ENCODE results near the gene ITGAD. TPM values are rescaled to one million over a fixed set of nuclear protein-coding genes. Genes with fewer than 3 reads are reported as not detected.

The ITGAD gene
- polyA plus RNA-seq, 3 donors = 0.04 TPM; not detected in 2

DNA sequence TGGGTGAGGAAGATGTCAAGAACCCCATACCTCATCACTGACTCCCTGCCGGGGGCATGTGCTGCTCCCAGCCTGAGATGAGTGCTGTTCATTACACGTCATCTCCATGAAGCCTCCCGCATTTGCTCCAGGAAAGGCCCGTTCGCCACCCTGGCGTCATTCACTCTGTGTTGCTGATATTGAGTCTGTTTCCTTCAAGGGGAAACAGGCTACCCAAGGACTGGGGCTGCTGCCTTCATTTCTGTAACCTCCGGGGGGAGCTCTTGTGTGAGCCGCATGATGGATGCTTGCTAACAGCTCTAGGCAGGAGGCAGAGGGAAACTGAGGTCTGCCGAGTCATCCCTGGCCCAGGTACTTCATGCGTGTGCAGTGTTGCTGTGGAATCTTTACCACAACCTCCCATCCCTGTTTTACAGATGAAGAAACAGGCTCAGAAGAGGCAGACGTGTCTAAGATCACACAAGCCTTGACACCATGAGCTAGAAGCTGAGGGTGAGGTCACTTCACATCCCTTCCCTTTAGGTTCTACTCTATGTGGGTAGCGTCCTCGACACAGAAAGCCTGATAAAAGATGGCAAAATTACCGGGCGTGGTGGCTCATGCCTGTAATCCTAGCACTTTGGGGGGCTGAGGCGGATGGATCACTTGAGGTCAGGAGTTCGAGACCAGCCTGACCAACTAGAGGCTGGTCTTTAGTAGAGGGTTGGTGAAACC lies 62.6 kb downstream of the ITGAD start:
- peak; percentile 24 for TF ChIP-seq CTCF (IDR thresholded peaks at IDR 0.05)
- Histone ChIP-seq H3K79me2 (ENCODE audit: insufficient read depth, low read length) (peaks cover 50% of the 10 kb centered on the region), H3K9me3 (replicated peaks in 1 of 2; ENCODE audit: control insufficient read depth in 1 of 2, insufficient read depth in 1 of 2, low read length in 2 of 2) (no peaks in the 10 kb centered on the region), H3K4me3 (replicated peaks in 1 of 3; ENCODE audit: low read depth in 2 of 3, low read length in 3 of 3) (no peak overlapping the region), H3K27me3 (ENCODE audit: control insufficient read depth in 2 of 2, insufficient read depth in 2 of 2, low read length in 2 of 2) (no peaks in the 10 kb centered on the region), H3K4me1 (ENCODE audit: control insufficient read depth in 1 of 2, insufficient read depth in 2 of 2, low read length in 2 of 2) (peaks cover 62 to 70% of the 10 kb centered on the region in 2 donors), H3K4me2 (replicated peaks; ENCODE audit: extremely low read depth, low read length, poor library complexity, severe bottlenecking) (peak overlapping the region; percentile 21), H3K9ac (ENCODE audit: insufficient read depth, low read length, poor library complexity, severe bottlenecking) (no peak overlapping the region), H2AFZ (ENCODE audit: insufficient read depth, low read depth, low read length, poor library complexity, severe bottlenecking) (no peak overlapping the region), H3K27ac (ENCODE audit: low read depth in 1 of 2, low read length in 2 of 2) (no peak overlapping the region), H3K36me3 (replicated peaks in 1 of 2; ENCODE audit: control insufficient read depth in 1 of 2, insufficient read depth in 2 of 2, low read length in 2 of 2) (no peaks in the 10 kb centered on the region), H4K20me1 (ENCODE audit: insufficient read depth, low read length) (peaks cover 43% of the 10 kb centered on the region)
- intact Hi-C loops (cut with micrococcal nuclease) = loop anchor here (5.0 kb wide), 3 partner anchors 103 to 412 kb away; partner anchors contain the start of gene KAT8 (in 1 of the 2)
- 35% methylated on average over 11 of the region's 17 CpGs for WGBS (ENCODE audit: insufficient coverage)
- DNase-seq = peak in 1 of 3 donors; percentile 62
- H3K9me3 Mint-ChIP-seq = peaks cover 0 to 3% (median 0%) of the 10 kb centered on the region in 7 donors
- H3K4me1 Mint-ChIP-seq = peaks cover 66% of the 10 kb centered on the region
- peaks cover 5 to 10% of the 10 kb centered on the region in 2 donors for H3K36me3 Mint-ChIP-seq
- H3K27ac Mint-ChIP-seq = peak overlapping the region; percentile 12 to 76 (median 60)
- peak overlapping the region; percentile 26 to 27 for H3K4me3 Mint-ChIP-seq
- peaks cover 0 to 5% (median 5%) of the 10 kb centered on the region in 3 donors for H3K27me3 Mint-ChIP-seq (ENCODE audit: low read depth in 3 of 3)

DNA sequence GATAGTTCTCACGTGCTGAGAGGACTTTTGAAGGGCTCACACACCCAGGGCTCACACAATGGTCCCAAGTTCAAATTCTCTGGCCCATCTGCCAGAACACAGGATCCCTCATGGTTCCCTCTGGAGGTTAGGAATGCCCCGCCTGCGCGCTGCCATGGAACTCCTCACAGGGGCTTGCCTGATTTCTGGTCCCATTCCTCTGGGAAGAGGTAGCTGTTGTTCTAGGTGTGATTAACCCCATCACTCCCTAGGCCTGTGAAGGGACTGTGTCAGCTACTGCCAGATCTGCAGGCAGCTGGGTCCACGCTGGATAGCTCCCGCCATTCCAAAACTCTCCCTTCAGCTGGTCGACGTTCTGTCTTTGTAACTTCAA lies 63.8 kb downstream of the ITGAD start:
- intact Hi-C loops (cut with micrococcal nuclease) = loop anchor here (5.0 kb wide), 3 partner anchors 105 to 410 kb away; partner anchors contain the start of gene KAT8 (in 1 of the 2)
- H3K27ac Mint-ChIP-seq = peak overlapping the region in 3 of 7 donors; percentile 10 to 25 (median 13)
- H3K27me3 Mint-ChIP-seq (ENCODE audit: low read depth in 3 of 3) = peaks cover 0 to 7% (median 0%) of the 10 kb centered on the region in 3 donors
- Histone ChIP-seq H4K20me1 (ENCODE audit: insufficient read depth, low read length) (peaks cover 48% of the 10 kb centered on the region), H3K9me3 (replicated peaks in 1 of 2; ENCODE audit: control insufficient read depth in 1 of 2, insufficient read depth in 1 of 2, low read length in 2 of 2) (no peaks in the 10 kb centered on the region), H3K27me3 (ENCODE audit: control insufficient read depth in 2 of 2, insufficient read depth in 2 of 2, low read length in 2 of 2) (no peaks in the 10 kb centered on the region), H3K9ac (ENCODE audit: insufficient read depth, low read length, poor library complexity, severe bottlenecking) (no peak overlapping the region), H3K4me3 (replicated peaks in 1 of 3; ENCODE audit: low read depth in 2 of 3, low read length in 3 of 3) (peak overlapping the region in 1 of 3 experiments; percentile 26), H3K4me2 (replicated peaks; ENCODE audit: extremely low read depth, low read length, poor library complexity, severe bottlenecking) (peak overlapping the region; percentile 93), H3K36me3 (replicated peaks in 1 of 2; ENCODE audit: control insufficient read depth in 1 of 2, insufficient read depth in 2 of 2, low read length in 2 of 2) (peaks cover 2 to 5% of the 10 kb centered on the region in 2 donors), H3K27ac (ENCODE audit: low read depth in 1 of 2, low read length in 2 of 2) (no peak overlapping the region), H2AFZ (ENCODE audit: insufficient read depth, low read depth, low read length, poor library complexity, severe bottlenecking) (no peak overlapping the region), H3K79me2 (ENCODE audit: insufficient read depth, low read length) (peaks cover 54% of the 10 kb centered on the region), H3K4me1 (ENCODE audit: control insufficient read depth in 1 of 2, insufficient read depth in 2 of 2, low read length in 2 of 2) (peaks cover 65 to 70% of the 10 kb centered on the region in 2 donors)
- DNase-seq = no peak
- peaks cover 68% of the 10 kb centered on the region for H3K4me1 Mint-ChIP-seq
- no peak for TF ChIP-seq CTCF (IDR thresholded peaks at IDR 0.05)
- H3K9me3 Mint-ChIP-seq = peaks cover 0 to 3% (median 0%) of the 10 kb centered on the region in 7 donors
- WGBS (ENCODE audit: insufficient coverage) = 95% methylated on average over 3 of the region's 8 CpGs
- H3K4me3 Mint-ChIP-seq = peak overlapping the region in 1 of 2 donors; percentile 11
- peaks cover 8 to 14% of the 10 kb centered on the region in 2 donors for H3K36me3 Mint-ChIP-seq

All from CD14-positive monocyte (primary cell).